ENCODE data around the gene IL6ST.

IL6ST gene

DNA sequence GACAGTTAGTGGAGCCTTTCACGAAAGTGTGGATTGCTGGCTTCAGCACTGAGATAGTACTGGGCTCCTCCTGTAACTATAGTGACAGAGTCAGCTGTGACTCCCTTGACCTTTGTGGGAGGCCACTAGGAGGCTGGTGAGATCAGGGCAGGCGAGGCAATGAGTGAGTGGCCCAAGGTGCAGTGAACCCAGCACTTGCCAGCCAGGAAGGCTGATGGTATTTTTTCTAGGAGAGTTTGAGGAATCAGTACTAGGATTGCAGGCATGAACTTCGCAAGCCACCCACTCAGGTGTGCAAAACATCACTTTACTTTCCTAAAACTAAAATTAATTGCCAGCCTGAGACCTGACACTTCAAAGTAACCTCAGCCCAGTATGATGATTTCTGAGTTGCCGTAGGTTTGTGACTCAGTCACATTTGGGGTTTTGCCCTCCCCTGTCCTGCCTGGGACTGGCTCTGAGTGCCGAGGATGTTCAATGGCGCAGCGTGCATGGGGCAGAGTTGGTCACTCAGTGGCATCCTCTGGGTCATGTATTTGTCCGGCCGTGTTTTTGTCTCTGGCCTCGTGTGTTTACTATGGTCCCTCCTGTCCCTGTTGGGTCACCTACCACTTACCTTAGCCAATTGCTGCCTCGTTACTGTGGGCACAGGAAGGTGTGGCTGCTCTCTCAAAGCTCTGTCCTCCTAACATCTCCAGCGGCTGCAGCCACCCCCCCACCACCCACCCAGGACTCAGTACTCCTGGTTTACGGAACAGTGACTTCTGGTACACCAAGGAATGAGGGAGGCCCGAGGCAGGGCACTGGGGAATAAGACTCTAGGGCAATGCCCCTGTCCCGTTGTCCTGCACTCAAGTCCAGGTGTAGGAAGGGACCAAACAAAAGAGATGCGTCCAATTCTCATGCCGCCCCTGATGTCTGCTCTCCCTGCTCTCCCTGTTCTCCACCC lies 76.4 kb downstream of the IL6ST start:
- no peak for DNase-seq

DNA sequence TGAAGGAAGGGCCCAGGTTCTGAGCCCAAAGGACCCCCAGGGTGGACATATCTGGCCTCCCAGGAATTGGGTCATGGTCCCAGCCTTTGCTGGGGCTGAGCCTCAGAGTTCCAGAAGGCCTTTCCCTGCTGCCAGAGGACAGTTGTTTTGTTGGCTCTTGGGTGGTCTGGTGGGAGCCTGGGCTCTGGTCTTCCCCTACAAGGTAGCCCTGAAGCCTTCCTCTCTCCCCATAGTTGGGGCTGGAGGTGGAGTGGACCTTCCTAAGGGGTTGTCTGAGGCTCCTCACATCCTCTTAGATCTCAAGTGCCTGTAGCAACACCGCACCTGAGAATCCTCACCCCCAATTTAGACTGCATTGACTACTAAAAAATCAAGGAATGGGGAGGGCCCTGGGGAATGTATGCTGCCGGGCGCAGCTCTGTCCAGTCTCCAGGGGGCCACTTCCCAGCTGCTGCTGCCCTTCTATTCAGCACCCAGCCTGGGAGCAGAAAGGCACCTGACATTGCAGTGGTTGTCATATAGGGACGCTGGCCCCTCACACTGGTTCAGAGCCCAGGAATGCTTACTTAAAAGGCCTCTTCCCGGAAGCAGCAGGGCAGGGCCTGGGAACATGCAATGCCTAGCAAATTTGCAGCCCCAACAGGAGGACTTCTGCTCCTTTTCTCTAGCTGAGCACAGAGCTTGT lies 77.2 kb downstream of the IL6ST start:
- no peak for DNase-seq

- DNase-seq = no peak
These were observed 77.8 kb downstream of the IL6ST start for GRCh38 chr5:55916986-55917385.

DNA sequence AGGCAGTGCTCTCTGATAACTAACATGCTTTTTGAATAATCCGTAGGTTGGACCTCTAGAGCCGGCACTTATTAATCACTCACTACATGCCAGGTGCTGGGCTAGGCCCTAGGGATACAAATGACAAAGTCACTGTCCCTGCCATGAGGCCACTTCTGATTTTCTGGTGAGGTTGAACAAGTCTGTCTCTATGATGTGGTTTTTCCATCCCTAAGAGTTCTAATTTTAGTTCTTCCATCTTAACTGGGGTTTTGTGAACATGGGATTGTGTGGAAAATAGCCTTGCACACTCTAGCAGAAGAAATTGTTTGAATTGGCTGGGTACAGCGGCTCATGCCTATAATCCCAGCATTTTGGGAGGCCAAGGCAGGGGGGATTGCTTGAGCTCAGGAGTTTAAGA lies 79.0 kb downstream of the IL6ST start:
- DNase-seq = no peak

- DNase-seq = no peak
These were observed 79.8 kb downstream of the IL6ST start for GRCh38 chr5:55914971-55915370.

DNA sequence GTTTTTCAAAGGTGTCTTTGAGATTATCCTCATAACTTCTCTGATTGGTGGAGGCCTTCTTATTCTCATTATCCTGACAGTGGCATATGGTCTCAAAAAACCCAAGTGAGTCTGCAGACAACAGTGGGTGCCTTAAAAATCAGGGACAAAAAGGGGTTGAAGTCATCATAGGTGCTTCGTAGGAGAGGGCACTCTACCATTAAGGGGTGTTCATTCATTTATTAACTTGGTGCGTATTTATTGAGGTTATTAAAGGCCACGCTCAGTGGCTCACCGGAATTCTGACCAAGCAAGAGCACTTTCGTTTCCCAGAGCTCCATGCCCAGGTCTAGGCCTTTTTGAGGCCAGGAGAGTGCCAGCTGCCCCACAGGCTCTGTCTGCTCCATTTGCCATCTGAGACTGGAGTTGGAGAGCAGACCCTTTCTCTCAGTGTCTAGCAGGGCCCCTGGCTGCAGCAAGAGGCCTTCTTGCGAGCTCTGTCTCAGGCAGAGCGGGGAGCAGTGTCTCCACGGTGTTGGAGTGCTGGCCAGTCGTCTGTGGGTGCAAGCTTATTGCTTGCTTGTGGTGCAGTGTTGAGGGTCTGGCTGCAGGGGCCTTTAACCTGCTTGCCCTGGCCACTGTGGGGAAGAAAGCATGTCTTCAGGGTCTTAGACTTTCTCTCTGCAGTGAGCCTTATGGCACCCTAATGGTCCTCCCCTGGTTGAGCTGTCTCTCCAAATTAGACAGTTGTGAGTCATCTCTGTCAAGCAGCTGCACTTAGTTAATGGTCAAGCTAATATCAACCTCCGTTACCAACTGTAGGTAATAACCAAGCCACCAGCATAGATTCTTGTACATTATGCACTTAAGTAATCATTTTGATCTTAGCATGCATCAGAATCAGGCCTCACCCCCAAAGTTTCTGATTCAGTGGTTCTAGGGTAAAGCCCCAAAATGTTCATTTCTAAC lies 81.0 kb downstream of the IL6ST start:
- DNase-seq = no peak

GRCh38 chr5:55911784-55912653 lies 82.7 kb downstream of the IL6ST start:
- peak; percentile 89 for DNase-seq

GRCh38 chr5:55908804-55909203 lies 86.0 kb downstream of the IL6ST start:
- peak; percentile 56 for DNase-seq

DNA sequence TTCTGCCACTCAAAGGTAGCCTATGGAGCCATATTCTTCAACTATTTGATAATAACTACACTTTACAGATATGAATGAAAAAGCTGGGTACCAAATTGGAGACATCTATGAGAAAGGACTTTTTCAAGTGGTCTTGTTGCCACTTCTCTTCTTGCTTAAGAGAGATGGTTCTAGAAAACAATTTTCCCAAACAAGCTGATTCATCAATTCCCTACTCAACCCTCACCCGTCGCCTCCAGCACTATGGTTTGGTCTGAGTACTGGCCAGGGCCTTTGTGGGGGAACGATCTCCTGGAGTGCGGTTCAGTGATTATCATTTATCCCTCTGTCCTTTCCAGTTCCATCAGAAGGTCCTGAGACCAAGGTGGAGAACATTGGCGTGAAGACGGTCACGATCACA lies 86.8 kb downstream of the IL6ST start:
- no peak for DNase-seq

DNA sequence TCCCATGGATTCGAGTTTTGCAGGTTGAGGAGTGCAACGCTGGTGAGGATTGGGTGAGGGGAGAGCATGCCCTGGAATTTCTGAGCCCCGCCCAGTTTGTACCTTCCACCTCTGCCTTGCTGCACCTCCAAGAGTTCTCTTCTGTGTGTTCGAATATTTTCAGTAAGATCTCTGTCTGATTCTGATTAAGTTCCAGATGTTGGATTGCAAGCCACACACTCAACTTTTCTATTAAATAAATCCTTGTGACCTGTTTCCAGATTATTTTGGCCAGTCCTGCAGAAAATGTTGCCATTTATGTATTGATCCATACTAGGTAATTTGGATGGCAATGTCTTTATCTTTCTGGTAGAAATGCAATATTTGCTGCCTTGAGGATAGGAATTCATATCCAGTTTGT lies 89.5 kb downstream of the IL6ST start:
- no peak for DNase-seq

- peak; percentile 61 for DNase-seq
These were observed 90.6 kb downstream of the IL6ST start for GRCh38 chr5:55904152-55904551.

GRCh38 chr5:55903121-55903701 lies 91.6 kb downstream of the IL6ST start:
- no peak for DNase-seq

- DNase-seq = no peak
These were observed 92.1 kb downstream of the IL6ST start for GRCh38 chr5:55902696-55903095.

DNA sequence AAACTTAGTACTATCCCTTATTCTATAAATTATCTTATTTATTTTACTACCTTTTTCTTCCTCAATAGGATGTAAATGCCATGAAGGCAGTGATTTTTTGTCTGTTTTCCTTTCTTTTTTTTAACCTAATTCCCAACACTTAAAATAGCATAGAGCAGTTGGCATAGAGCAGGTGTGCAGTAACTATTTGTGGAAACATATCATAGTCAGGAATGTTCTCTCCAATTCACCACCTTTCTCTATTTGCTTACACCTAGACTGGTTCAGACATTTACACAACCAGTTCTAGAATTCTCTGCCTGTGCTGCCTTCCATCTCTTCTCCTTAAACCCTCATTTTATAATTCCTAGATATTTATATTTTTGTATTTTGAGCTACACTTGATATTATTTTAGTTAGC lies 94.0 kb downstream of the IL6ST start:
- DNase-seq = no peak

- DNase-seq = no peak
These were observed 94.7 kb downstream of the IL6ST start for GRCh38 chr5:55900068-55900467.

GRCh38 chr5:55899344-55899743 lies 95.4 kb downstream of the IL6ST start:
- DNase-seq = peak; percentile 68

GRCh38 chr5:55897905-55898304 lies 96.9 kb downstream of the IL6ST start:
- DNase-seq = peak; percentile 100

GRCh38 chr5:55897206-55897894 lies 97.4 kb downstream of the IL6ST start:
- DNase-seq = no peak

DNA sequence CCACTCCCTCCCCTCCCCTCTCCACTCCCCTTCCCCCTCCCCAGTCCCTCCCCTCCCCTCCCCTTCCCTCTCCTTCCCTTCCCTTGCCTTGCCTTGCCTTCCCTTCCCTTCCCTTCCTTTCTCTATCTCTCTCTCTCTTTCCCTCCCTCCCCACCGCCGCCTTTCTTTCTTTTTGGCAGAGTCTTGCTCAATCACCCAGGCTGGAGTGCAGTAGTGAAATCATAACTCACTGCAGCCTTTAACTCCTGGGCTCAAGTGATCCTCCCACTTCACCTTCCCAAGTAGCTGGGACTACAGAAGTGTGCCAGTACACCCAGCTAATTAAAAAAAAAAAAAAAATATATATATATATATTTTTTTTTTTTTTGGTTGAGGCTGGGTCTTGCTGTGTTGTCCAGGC lies 98.1 kb downstream of the IL6ST start:
- DNase-seq = no peak

DNA sequence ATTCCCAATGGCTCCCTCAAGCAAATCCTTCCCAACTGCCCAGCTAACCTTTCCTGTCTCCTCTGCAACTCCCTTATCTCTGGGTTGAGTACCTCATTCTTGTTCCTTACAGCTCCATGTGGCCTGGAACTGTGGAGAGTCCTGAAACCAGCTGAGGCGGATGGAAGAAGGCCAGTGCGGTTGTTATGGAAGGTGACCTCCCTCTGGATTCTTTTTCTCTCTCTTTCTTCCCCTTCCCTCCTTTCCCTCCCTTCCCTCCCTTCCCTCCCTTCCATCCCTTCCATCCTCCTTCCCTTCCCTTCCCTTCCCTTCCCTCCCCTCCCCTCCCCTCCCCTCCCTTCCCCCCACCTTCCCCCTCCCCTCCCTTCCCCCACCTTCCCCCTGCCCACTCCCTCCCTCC lies 98.5 kb downstream of the IL6ST start:
- no peak for DNase-seq

DNA sequence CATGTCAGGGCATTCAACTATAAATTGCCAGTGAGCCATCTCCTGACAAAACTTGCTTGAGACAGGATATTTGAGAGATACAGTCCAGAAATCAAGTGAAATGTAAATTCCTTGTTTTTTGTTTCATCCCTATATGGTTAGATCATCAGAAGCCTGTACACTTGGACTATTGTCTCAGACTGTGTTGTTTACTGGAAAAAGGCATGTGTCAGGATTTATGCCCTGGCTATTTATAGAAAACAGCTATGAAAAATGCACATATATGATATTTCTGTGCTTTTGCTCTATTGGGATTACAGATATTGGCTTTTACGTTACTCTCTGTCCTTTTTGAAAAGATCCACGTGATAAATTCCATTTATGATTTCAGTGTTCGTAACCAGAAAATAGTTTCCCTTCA lies 99.4 kb downstream of the IL6ST start:
- peak; percentile 53 for DNase-seq
